ENCODE results near the gene SPRYD3. TPM values are rescaled to one million over a fixed set of nuclear protein-coding genes. Genes with fewer than 3 reads are reported as not detected.

The SPRYD3 gene
- total RNA-seq, 1 experiment from 2014 or later = 47.5 TPM

- POLR2A ChIA-PET = interaction anchor here (1.2 kb wide), 1 partner anchor 21 kb away, joined by 4 read pairs; the partner anchor contains the start of gene SPRYD3
- Histone ChIP-seq H2AFZ (ENCODE audit: low read depth, low read length, poor library complexity, severe bottlenecking) (no peak overlapping the region), H3K36me3 (ENCODE audit: control insufficient read depth in 1 of 2, insufficient read depth in 2 of 2, low read length in 2 of 2) (0 out of 4 replicates have a peak, but pooled peaks cover 0 to 2% of the 10 kb centered on the region in 2 experiments), H3K4me1 (ENCODE audit: control insufficient read depth in 1 of 2, insufficient read depth in 2 of 2, low read length in 2 of 2) (peaks cover 26 to 45% of the 10 kb centered on the region in 2 experiments), H3K9me3 (ENCODE audit: control insufficient read depth in 1 of 2, insufficient read depth in 1 of 2, low read depth in 1 of 2, low read length in 2 of 2) (no peaks in the 10 kb centered on the region), H3K27me3 (ENCODE audit: insufficient read depth, low read length) (no peaks in the 10 kb centered on the region), H3K9ac (ENCODE audit: low read length) (no peak overlapping the region), H3K27ac (ENCODE audit: low read depth, low read length) (no peak overlapping the region), H3K9me2 (ENCODE audit: insufficient read depth) (no peaks in the 10 kb centered on the region), H3K4me2 (ENCODE audit: low read length) (no peak overlapping the region), H4K20me1 (ENCODE audit: insufficient read depth) (peaks cover 3% of the 10 kb centered on the region; the same call in 1 of the 2 replicates), H3K4me3 (replicated peaks in 1 of 2; ENCODE audit: low read depth in 1 of 2, low read length in 2 of 2) (no peak overlapping the region), H3K79me2 (ENCODE audit: insufficient read depth, low read length) (no peaks in the 10 kb centered on the region; the same call in 1 of the 2 replicates)
- RAD21 ChIA-PET (ENCODE audit: low non-redundant PET in 1 of 2, low total read pairs in 2 of 2, uncharacterized antibody in 2 of 2, unreplicated experiment in 2 of 2) = no interaction called here
- no peak for ATAC-seq
- no TSS peak for BruUV-seq (replicated peaks)
- TF ChIP-seq ZFX (IDR thresholded peaks at IDR 0.05) = no peak
- TF ChIP-seq EZH2phosphoT487 (IDR thresholded peaks at IDR 0.05; ENCODE audit: borderline replicate concordance) = no peak
- TF ChIP-seq POLR2AphosphoS5 (IDR thresholded peaks at IDR 0.05; ENCODE audit: low read depth, low read length) = no peak
- TF ChIP-seq CBX3 (IDR thresholded peaks at IDR 0.05; ENCODE audit: low read depth) = no peak
- TF ChIP-seq YY1 (IDR thresholded peaks at IDR 0.05; ENCODE audit: extremely low read depth, insufficient replicate concordance, low read depth, low read length) = no peak
- TF ChIP-seq JUND (IDR thresholded peaks at IDR 0.05) = no peak
- CTCF ChIA-PET = interaction anchor here (1.2 kb wide), 1 partner anchor 10 kb away, joined by 3 read pairs; no protein-coding TSS in a partner anchor
- no peak for DNase-seq (ENCODE audit: low read depth, low spot score)
- intact Hi-C loops (cut with micrococcal nuclease) = no loop called here
Measured at GRCh38 chr12:53057816-53058500, 21.2 kb downstream of the SPRYD3 start.

GRCh38 chr12:53056901-53057300, 22.3 kb downstream of the SPRYD3 start:
- POLR2A ChIA-PET = interaction anchor here (1.2 to 1.7 kb wide), 2 partner anchors 22 to 51 kb away, joined by 4 read pairs; partner anchors contain the start of genes EIF4B and SPRYD3
- peaks cover 4% of the 10 kb centered on the region; the same call in 1 of the 2 replicates for H3K79me2 ChIP-seq (ENCODE audit: insufficient read depth, low read length)
- no peak overlapping the region for H3K4me2 ChIP-seq (ENCODE audit: low read length)
- intact Hi-C loops (cut with micrococcal nuclease) = no loop called here
- no peak overlapping the region for H2AFZ ChIP-seq (ENCODE audit: low read depth, low read length, poor library complexity, severe bottlenecking)
- H4K20me1 ChIP-seq (ENCODE audit: insufficient read depth) = peaks cover 1% of the 10 kb centered on the region; the same call in 1 of the 2 replicates
- no peak for DNase-seq (ENCODE audit: low read depth, low spot score)
- H3K9ac ChIP-seq (ENCODE audit: low read length) = no peak overlapping the region
- RAD21 ChIA-PET (ENCODE audit: low non-redundant PET in 1 of 2, low total read pairs in 2 of 2, uncharacterized antibody in 2 of 2, unreplicated experiment in 2 of 2) = no interaction called here
- H3K9me2 ChIP-seq (ENCODE audit: insufficient read depth) = no peaks in the 10 kb centered on the region
- no peak overlapping the region for H3K27ac ChIP-seq (ENCODE audit: low read depth, low read length)
- BruUV-seq (replicated peaks) = no TSS peak
- H3K27me3 ChIP-seq (ENCODE audit: insufficient read depth, low read length) = no peaks in the 10 kb centered on the region
- H3K4me3 ChIP-seq (replicated peaks in 1 of 2; ENCODE audit: low read depth in 1 of 2, low read length in 2 of 2) = no peak overlapping the region
- H3K4me1 ChIP-seq (ENCODE audit: control insufficient read depth in 1 of 2, insufficient read depth in 2 of 2, low read length in 2 of 2) = peaks cover 31 to 46% of the 10 kb centered on the region in 2 experiments
- ATAC-seq = no peak
- CTCF ChIA-PET = interaction anchor here (0.6 kb wide), 1 partner anchor 278 kb away, joined by 4 read pairs; no protein-coding TSS in a partner anchor
- H3K36me3 ChIP-seq (ENCODE audit: control insufficient read depth in 1 of 2, insufficient read depth in 2 of 2, low read length in 2 of 2) = no peaks in the 10 kb centered on the region
- no peaks in the 10 kb centered on the region for H3K9me3 ChIP-seq (ENCODE audit: control insufficient read depth in 1 of 2, insufficient read depth in 1 of 2, low read depth in 1 of 2, low read length in 2 of 2)
- TF ChIP-seq REST (IDR thresholded peaks at IDR 0.05; ENCODE audit: low read depth) (no peak), JUND (IDR thresholded peaks at IDR 0.05) (no peak), RAD21 (IDR thresholded peaks at IDR 0.05; ENCODE audit: low read depth) (no peak), ATF3 (IDR thresholded peaks at IDR 0.05) (no peak), ZNF274 (IDR thresholded peaks at IDR 0.05; ENCODE audit: low read depth, low read length) (no peak), EZH2phosphoT487 (IDR thresholded peaks at IDR 0.05; ENCODE audit: borderline replicate concordance) (no peak), EGR1 (IDR thresholded peaks at IDR 0.05; ENCODE audit: low read depth) (no peak), POLR2A (IDR thresholded peaks at IDR 0.05; ENCODE audit: borderline replicate concordance, extremely low read depth, insufficient read depth, insufficient read length) (no peak), SRF (IDR thresholded peaks at IDR 0.05; ENCODE audit: low read depth) (no peak), MAX (IDR thresholded peaks at IDR 0.05) (no peak), ZFX (IDR thresholded peaks at IDR 0.05) (no peak), POLR2AphosphoS5 (IDR thresholded peaks at IDR 0.05; ENCODE audit: low read depth, low read length) (no peak), TCF7L2 (IDR thresholded peaks at IDR 0.05; ENCODE audit: borderline replicate concordance, extremely low read depth, insufficient read depth, insufficient read length) (no peak), SP1 (IDR thresholded peaks at IDR 0.05; ENCODE audit: low read depth) (no peak), SIN3A (IDR thresholded peaks at IDR 0.05; ENCODE audit: low read depth) (no peak), YY1 (IDR thresholded peaks at IDR 0.05; ENCODE audit: extremely low read depth, insufficient replicate concordance, low read depth, low read length) (no peak)
